Limb (tissue), 2 donors: ENCODE results near the gene ZBTB21.
A peak's percentile ranks its signal among the peaks of the same experiment; 100 is the strongest.

Experiments
- DNase-seq, 2 donors: peaks; one replicate each; pipeline ENCODE4 v3.0.0-alpha.2; 2016; ENCODE audit errors: extremely low spot score in 2 of 2

Gene ZBTB21

GRCh38 chr21:42021371-42022090 is 11.4 kb upstream of the ZBTB21 start:
- peak in 1 of 2 donors; percentile 64 for DNase-seq

- DNase-seq: no peak
Measured at GRCh38 chr21:42019706-42020105, 9.5 kb upstream of the ZBTB21 start.

- DNase-seq: no peak
Measured at GRCh38 chr21:42019101-42019605, 9.0 kb upstream of the ZBTB21 start.

GRCh38 chr21:42017022-42017421 is 6.9 kb upstream of the ZBTB21 start:
- no peak for DNase-seq

GRCh38 chr21:42016364-42016985 is 6.3 kb upstream of the ZBTB21 start:
- no peak for DNase-seq

- no peak for DNase-seq
Measured at GRCh38 chr21:42013931-42014330, 3.8 kb upstream of the ZBTB21 start.

- no peak for DNase-seq
Measured at GRCh38 chr21:42013376-42013775, 3.2 kb upstream of the ZBTB21 start.

GRCh38 chr21:42012763-42013329 is 2.7 kb upstream of the ZBTB21 start:
- no peak for DNase-seq

GRCh38 chr21:42012344-42012743 is 2.2 kb upstream of the ZBTB21 start:
- DNase-seq: no peak

- DNase-seq: peak in 1 of 2 donors; percentile 43
Measured at GRCh38 chr21:42010507-42011495, 641 bp upstream of the ZBTB21 start.

- peak; percentile 19 to 75 for DNase-seq
Measured at GRCh38 chr21:42009018-42009830, 936 bp downstream of the ZBTB21 start.

- no peak for DNase-seq
Measured at GRCh38 chr21:42007356-42007940, 2.7 kb downstream of the ZBTB21 start.

GRCh38 chr21:42006765-42007164 is 3.4 kb downstream of the ZBTB21 start:
- DNase-seq: no peak

- no peak for DNase-seq
Measured at GRCh38 chr21:42004406-42005199, 5.6 kb downstream of the ZBTB21 start.

GRCh38 chr21:42003051-42003461 is 7.1 kb downstream of the ZBTB21 start:
- no peak for DNase-seq

GRCh38 chr21:42002421-42002958 is 7.7 kb downstream of the ZBTB21 start:
- DNase-seq: no peak

GRCh38 chr21:42001781-42002180 is 8.4 kb downstream of the ZBTB21 start:
- DNase-seq: no peak

- DNase-seq: no peak
Measured at GRCh38 chr21:42000908-42001307, 9.3 kb downstream of the ZBTB21 start.

- no peak for DNase-seq
Measured at GRCh38 chr21:41997657-41998056, 12.5 kb downstream of the ZBTB21 start.
